GM21786 (cell line): ENCODE results near the gene UBE3D.
"Not testable (repeated sequence)": the region's sequence is repeated elsewhere in the genome, so short reads cannot be mapped to it uniquely, and the experiment has no call there.

Experiments used
- ATAC-seq: cut with Tn5 transposase; IDR thresholded peaks from one replicate; pipeline ENCODE4 v1.9.1; 2021; ENCODE audit not compliant: unreplicated experiment

The UBE3D gene

GRCh38 chr6:82875573-82876185, 190.0 kb downstream of the UBE3D start:
- no peak for ATAC-seq

DNA sequence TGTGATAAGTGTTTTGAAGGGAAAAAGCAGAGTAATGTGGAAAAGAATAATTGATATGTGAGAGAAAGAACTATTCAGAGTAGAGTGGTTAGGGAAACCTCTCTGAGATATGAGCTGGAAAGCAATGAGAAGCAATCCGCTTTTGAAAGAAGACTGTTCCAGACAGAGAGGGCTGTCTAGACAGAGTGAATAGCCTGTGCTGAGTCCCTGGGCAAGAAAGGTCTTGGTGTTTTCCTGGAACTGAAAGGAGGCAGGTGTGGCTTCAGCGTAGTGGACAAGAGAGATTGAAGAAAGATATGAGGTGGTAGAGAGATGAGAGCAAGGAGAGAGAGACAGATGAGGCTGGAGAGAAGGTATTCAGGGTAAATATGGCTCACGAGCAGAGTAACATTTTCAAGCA, 190.8 kb downstream of the UBE3D start:
- ATAC-seq: no peak

DNA sequence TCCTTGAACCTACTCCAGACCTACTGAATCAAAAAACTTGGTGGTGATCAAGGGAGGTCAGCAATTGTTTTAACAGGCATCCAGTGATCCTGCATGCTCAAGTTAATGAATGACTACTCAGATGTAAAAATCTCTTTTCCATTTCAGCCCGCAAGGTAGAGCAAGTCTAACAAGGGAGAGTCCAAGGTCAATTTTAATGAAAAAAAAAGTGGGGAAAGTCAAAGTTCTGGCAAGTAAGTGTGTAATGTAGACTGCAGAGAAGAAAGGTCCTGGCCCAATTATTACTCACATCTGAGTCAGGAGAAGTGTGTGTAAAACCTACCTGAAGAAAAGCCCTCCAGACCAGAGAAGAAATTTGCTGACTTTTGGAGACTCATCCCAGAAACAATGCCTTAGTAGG, 193.5 kb downstream of the UBE3D start:
- no peak for ATAC-seq

DNA sequence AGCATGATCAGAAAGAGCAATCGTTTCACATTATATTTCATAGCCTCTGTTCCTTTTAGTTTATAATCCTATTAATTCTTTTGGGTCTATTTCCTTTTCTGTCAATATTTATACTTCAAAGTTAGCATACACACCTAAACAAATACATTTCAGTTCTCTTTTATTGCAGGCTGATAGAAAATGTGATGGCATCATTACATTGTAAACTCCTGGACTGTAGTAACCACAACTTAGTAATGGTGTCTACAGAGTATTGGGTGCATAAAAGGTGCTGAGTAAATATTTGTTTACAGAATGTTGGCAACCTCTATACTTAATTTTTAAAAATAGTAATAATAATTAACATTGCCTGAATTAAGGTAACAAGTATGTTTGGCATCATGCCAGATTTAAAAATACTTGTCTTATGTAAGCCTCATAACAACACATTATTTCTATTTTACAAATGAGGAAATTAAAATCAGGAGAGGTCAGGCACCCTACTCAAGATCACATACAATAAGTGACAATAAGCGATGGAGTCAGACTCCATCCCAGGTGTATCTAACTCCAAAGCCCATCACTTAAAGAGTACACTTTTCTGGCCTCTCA, 195.0 kb downstream of the UBE3D start:
- ATAC-seq: no peak

DNA sequence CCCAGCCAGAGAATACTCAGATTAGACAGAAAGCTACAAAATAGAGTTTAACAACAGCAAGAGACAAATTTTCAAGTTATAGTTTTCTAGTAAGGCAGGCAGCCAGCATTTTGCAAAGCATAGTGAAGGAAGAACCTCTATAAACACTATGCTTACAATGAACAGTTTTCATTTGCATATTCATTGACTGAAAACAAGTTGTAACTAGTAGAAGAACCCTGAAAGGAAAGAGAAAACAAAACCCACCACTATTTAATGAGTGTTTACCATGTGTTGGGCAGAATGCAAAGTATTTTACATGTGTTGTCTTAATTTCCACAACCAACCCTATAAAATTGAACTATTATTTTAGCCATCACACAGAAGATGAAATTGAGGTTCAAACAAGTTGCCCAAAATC, 196.1 kb downstream of the UBE3D start:
- ATAC-seq: no peak

DNA sequence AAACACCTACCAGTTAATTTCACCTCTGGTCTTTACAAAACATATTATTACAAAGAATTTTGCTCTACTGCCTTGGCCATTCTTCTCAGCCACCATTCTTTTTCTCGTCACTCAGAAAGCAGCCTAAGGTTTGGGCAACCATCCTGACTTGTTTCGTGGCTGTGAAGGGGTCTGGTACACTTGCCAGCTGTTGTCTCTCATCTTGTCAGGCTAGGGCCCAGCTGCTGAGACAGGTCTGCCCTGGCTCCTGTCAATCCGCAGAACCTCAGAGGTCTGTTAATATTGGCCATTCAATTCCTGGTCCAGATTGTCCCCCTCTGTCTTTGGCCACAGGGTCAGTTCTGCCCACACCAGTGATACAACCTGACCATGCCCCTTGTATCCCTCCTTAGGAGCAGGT, 197.7 kb downstream of the UBE3D start:
- no peak for ATAC-seq

- no peak for ATAC-seq
Measured at GRCh38 chr6:82866446-82866845, 199.2 kb downstream of the UBE3D start.

- no peak for ATAC-seq
Measured at GRCh38 chr6:82865461-82865860, 200.2 kb downstream of the UBE3D start.

- no peak for ATAC-seq
Measured at GRCh38 chr6:82863781-82864180, 201.9 kb downstream of the UBE3D start.

DNA sequence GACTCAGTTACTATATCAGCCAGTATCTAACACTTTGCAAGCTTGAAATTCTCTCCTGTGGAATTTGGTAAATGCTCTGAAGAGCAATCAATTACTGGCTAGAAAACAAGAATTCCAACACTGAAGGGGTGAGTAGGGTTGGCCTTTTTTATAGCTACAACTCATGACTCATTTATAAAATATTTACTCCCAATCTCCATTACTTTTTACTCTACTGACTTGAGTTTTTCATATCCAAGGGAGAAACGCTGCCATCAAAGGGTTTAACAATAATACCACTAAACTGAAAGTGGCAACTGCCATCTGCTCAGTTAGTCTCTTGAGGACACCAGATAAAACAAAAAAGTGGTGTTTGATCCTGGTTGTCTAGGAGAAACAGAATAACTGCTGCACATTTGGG, 203.1 kb downstream of the UBE3D start:
- no peak for ATAC-seq

DNA sequence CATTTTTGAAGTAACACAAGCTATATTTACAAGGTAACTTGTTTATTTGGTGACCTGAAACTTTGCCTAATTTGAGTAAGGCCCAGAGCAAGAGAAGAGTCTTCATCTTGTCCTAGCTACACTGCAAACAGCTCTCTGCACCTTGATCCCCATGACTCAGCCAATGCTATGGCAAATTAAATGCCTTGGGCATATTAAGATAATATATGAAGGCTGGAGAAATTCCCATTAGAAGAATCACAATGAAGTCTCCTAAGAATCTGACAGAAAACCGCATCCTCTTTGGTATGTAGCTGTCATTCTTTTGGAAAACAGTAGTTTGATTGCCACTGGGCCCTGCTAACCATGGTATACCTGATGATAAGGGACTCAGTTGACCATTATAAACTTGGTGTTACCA, 204.5 kb downstream of the UBE3D start:
- no peak for ATAC-seq

DNA sequence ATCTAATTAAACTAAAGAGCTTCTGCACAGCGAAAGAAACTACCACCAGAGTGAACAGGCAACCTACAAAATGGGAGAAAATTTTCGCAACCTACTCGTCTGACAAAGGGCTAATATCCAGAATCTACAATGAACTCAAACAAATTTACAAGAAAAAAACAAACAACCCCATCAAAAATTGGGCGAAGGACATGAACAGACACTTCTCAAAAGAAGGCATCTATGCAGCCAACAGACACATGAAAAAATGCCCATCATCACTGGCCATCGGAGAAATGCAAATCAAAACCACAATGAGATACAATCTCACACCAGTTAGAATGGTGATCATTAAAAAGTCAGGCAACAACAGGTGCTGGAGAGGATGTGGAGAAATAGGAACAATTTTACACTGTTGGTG, 209.6 kb downstream of the UBE3D start:
- ATAC-seq: not testable (repeated sequence)

DNA sequence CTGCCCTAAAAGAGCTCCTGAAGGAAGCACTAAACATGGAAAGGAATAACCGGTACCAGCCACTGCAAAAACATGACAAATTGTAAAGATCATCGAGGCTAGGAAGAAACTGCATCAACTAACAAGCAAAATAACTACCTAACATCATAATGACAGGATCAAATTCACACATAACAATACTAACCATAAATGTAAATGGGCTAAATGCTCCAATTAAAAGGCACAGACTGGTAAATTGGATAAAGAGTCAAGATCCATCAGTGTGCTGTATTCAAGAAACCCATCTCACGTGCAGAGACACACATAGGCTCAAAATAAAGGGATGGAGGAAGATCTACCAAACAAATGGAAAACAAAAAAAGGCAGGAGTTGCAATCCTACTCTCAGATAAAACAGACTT, 212.7 kb downstream of the UBE3D start:
- ATAC-seq: not testable (repeated sequence)

DNA sequence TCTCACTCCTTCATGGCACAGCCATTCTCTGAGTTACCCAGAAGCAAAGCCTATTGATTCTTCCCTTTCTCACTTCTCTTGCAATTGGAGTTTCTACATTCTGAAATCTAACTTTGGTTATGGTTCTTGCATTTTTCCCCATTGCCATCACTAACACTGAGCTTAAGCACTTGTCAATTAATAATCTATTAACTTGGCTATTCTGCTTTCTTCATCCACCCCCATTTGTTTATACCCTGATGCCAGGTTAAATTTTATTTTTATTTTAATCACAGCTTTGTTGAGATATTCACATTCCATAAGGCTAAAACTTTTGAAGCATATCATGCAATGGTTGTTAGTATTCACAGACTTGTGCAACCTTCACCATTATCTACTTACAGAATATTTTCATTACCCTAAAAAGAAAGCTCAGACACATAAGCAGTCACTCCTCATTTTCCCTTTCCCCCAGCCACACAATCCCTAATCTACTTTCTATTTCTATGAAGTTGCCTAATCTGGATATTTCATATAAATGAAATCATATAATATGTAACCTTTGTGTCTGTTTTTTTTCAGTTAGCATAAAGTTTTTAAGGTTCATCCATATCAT, 222.3 kb downstream of the UBE3D start:
- ATAC-seq: no peak

DNA sequence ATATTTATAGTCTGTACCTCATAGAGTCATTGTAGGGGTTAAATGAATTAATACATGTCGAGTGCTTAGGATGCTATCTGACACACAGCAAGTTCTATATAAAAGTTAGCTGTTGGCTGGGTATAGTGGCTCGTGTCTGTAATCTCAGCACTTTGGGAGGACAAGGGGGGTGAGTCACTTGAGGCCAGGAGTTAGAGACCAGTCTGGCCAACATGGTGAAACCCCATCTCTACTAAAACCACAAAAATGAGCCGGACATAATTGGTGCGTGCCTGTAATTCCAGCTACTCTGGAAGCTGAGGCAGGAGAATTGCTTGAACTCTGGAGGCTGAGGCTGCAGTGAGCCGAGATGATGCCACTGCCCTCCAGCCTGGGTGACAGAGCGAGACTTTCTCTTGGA, 222.9 kb downstream of the UBE3D start:
- no peak for ATAC-seq
